Fibroblast of mammary gland (primary cell): ENCODE data around the gene CFAP44.
A peak's percentile ranks its signal among the peaks of the same experiment; 100 is the strongest.
"Not testable (repeated sequence)": the region's sequence is repeated elsewhere in the genome, so short reads cannot be mapped to it uniquely, and the experiment has no call there.

Source experiments
- DNase-seq: peaks from one replicate; pipeline ENCODE4 v3.0.0-alpha.2; 2010; ENCODE audit warnings: low read depth
- H3K4me3 ChIP-seq: 2 replicates; pipeline ENCODE4 v1.5.1; 2011; ENCODE audit warnings: low read depth, mild to moderate bottlenecking, low read length, moderate library complexity; ENCODE audit not compliant: control insufficient read depth
- CTCF ChIP-seq: conservative IDR thresholded peaks from 2 replicates; pipeline ENCODE4 v1.5.1; 2011; ENCODE audit warnings: low read depth, low read length, inconsistent platforms; ENCODE audit not compliant: control insufficient read depth, insufficient read depth

The CFAP44 gene

GRCh38 chr3:113441051-113441770 is at the start of gene CFAP44:
Gene CFAP44, minus strand, starts transcription at chr3:113441493. Its CDS starts 7,829 bp downstream, at chr3:113433664.
- H3K4me3 ChIP-seq, result peak within 1 kb of the TSS; percentile 47
- no peak for TF ChIP-seq CTCF
- DNase-seq, result peak; percentile 63

- DNase-seq, result no peak
- no peak overlapping the region for H3K4me3 ChIP-seq
- TF ChIP-seq CTCF, result no peak
Observed at GRCh38 chr3:113485161-113485609, 43.9 kb upstream of the CFAP44 start.

- TF ChIP-seq CTCF, result no peak
- DNase-seq, result peak; percentile 5
- no peak overlapping the region for H3K4me3 ChIP-seq
Observed at GRCh38 chr3:113468539-113468938, 27.2 kb upstream of the CFAP44 start.

GRCh38 chr3:113461488-113461887 is 20.2 kb upstream of the CFAP44 start:
- H3K4me3 ChIP-seq, result no peak overlapping the region
- no peak for TF ChIP-seq CTCF
- DNase-seq, result no peak

- not testable (repeated sequence) for H3K4me3 ChIP-seq, DNase-seq
Observed at GRCh38 chr3:113458554-113458953, 17.3 kb upstream of the CFAP44 start.

GRCh38 chr3:113455446-113455845 is 14.2 kb upstream of the CFAP44 start:
- no peak for DNase-seq
- no peak overlapping the region for H3K4me3 ChIP-seq
- no peak for TF ChIP-seq CTCF

GRCh38 chr3:113454630-113455029 is 13.3 kb upstream of the CFAP44 start:
- no peak for TF ChIP-seq CTCF
- H3K4me3 ChIP-seq, result no peak overlapping the region
- no peak for DNase-seq
